ENCODE data around the gene LAMA5.
A peak's percentile ranks its signal among the peaks of the same experiment; 100 is the strongest.

Gene LAMA5

DNA sequence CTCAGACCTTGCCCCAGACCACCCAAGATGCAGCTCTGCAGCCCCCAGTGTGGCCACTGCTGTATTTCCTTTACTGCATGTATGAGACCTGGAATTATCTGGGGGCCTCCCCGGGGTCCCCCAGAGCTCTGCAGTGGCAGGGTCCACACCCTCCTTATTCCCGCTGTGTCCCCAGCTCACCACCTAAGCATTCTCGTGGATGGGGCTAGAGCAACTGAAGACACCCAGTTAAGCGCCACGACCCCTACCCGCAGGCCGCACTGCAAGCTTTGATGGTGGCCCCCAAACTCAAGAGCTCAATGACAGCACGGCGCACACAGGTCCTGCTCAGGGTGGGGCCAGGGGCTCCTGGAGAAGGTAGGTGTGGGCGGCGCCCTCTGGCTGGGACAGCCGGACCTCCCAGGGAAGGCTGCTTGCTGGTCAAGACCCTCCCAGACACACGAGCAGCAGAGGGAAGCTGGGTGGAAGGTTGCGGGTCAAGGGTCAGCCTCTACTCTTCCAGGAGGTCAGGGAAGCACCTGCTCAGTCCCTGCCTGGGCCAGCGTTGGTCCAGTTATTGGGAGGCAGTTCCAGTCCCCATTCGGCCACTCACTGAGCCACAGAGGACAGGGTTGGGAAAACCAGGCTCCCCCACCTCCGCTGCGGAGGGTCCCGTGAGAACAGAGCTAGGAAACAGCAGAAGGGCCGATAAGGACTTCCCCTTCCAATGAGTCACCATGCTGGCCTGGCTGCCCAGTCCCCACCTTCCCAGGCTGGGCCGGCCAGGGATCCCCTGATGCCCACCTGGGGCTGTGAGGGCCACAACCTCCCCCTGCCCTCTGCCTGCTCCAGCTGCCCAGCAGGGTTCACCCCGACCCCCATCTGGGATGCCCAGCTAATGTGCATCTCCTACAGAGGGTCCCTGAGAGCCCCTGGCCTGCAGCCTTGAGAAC, 2.9 kb downstream of the LAMA5 start:
- Histone ChIP-seq H3K4me3 (ENCODE audit: low read length) (peak overlapping the region; percentile 75), H3K4me1 (ENCODE audit: control insufficient read depth, insufficient read depth, low read length) (peaks cover 55% of the 10 kb centered on the region), H3K36me3 (ENCODE audit: insufficient read depth, low read length) (no peaks in the 10 kb centered on the region), H3K9me3 (replicated peaks; ENCODE audit: low read length) (no peaks in the 10 kb centered on the region), H3K27me3 (ENCODE audit: control insufficient read depth, insufficient read depth, low read length) (no peaks in the 10 kb centered on the region), H3K4me2 (ENCODE audit: low read length) (peak overlapping the region; percentile 88), H3K9ac (ENCODE audit: low read depth, low read length) (no peak overlapping the region)

DNA sequence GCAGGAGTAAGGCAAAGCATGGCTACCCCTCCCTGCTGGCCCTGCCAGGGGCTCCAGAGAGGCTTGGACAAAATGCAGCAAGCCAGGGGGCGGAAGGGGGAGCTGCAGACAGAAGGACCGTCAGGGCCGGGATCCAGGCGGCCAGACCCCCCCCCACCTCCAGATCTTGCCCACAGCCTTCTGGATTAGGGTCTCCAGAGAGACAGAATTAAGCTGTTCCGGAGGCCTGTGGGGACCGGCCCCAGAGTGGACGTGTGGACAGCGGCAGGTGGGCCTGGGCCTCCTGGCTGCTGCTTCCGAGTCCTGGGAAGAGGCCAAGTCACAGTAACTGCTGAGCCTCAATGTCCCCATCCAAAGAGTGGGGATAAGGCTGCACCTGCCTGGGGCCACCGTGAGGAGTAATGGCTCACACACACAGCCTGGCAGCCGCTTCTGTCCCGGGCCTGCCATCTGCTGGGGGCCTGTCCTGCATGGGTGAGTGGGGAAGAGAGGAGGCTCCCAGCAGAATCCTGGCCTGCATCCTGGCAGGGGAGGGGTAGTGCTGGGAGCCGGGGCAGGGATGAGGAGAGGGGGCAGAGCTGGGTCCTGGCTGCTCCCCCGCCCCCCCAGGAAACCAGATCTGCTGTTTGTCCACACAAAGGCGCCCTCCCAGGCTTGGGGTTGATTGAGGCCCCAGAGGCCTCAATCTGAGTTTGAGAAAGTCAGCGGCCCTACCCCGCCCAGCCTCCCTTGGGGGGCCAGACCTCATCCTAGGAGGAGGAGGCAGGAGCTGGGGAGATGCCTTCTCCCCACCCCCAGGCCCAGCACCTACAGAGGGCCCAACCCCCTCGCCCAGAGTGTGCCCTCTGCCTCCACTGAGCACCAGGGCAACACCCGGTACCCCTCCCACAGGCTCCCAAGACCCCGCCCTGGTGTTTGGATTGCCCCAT, 3.9 kb downstream of the LAMA5 start:
- peaks cover 56% of the 10 kb centered on the region for H3K4me1 ChIP-seq (ENCODE audit: control insufficient read depth, insufficient read depth, low read length)
- H3K9ac ChIP-seq (ENCODE audit: low read depth, low read length): no peak overlapping the region
- no peak overlapping the region for H3K4me2 ChIP-seq (ENCODE audit: low read length)
- H3K27me3 ChIP-seq (ENCODE audit: control insufficient read depth, insufficient read depth, low read length): no peaks in the 10 kb centered on the region
- H3K4me3 ChIP-seq (ENCODE audit: low read length): no peak overlapping the region
- no peaks in the 10 kb centered on the region for H3K36me3 ChIP-seq (ENCODE audit: insufficient read depth, low read length)
- H3K9me3 ChIP-seq (replicated peaks; ENCODE audit: low read length): no peaks in the 10 kb centered on the region

DNA sequence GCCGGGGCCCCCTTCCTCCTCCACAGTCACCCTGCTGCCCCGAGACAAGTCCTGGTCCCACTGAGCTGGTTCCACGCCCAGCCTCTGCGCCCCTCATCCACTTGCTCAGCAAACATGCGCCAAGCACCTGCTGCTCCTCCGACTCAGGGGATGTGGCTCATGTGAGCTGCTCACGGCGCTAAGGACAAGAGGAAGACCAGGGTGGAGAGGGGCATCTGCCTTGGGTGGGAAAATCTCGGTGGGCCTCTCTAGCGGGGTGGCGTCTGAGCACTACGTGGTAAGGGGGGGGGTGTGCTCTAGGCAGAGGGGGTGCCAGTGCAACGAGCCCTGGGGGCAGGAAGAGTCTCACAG, 4.5 kb downstream of the LAMA5 start:
- Histone ChIP-seq H3K9me3 (replicated peaks; ENCODE audit: low read length) (no peaks in the 10 kb centered on the region), H3K27me3 (ENCODE audit: control insufficient read depth, insufficient read depth, low read length) (no peaks in the 10 kb centered on the region), H3K9ac (ENCODE audit: low read depth, low read length) (no peak overlapping the region), H3K4me2 (ENCODE audit: low read length) (no peak overlapping the region), H3K4me1 (ENCODE audit: control insufficient read depth, insufficient read depth, low read length) (peaks cover 56% of the 10 kb centered on the region), H3K4me3 (ENCODE audit: low read length) (no peak overlapping the region), H3K36me3 (ENCODE audit: insufficient read depth, low read length) (no peaks in the 10 kb centered on the region)

GRCh38 chr20:62361799-62362589, 5.1 kb downstream of the LAMA5 start:
- Histone ChIP-seq H3K9me3 (replicated peaks; ENCODE audit: low read length) (no peaks in the 10 kb centered on the region), H3K36me3 (ENCODE audit: insufficient read depth, low read length) (no peaks in the 10 kb centered on the region), H3K9ac (ENCODE audit: low read depth, low read length) (no peak overlapping the region), H3K4me1 (ENCODE audit: control insufficient read depth, insufficient read depth, low read length) (peaks cover 59% of the 10 kb centered on the region), H3K4me2 (ENCODE audit: low read length) (no peak overlapping the region), H3K27me3 (ENCODE audit: control insufficient read depth, insufficient read depth, low read length) (no peaks in the 10 kb centered on the region), H3K4me3 (ENCODE audit: low read length) (no peak overlapping the region)

DNA sequence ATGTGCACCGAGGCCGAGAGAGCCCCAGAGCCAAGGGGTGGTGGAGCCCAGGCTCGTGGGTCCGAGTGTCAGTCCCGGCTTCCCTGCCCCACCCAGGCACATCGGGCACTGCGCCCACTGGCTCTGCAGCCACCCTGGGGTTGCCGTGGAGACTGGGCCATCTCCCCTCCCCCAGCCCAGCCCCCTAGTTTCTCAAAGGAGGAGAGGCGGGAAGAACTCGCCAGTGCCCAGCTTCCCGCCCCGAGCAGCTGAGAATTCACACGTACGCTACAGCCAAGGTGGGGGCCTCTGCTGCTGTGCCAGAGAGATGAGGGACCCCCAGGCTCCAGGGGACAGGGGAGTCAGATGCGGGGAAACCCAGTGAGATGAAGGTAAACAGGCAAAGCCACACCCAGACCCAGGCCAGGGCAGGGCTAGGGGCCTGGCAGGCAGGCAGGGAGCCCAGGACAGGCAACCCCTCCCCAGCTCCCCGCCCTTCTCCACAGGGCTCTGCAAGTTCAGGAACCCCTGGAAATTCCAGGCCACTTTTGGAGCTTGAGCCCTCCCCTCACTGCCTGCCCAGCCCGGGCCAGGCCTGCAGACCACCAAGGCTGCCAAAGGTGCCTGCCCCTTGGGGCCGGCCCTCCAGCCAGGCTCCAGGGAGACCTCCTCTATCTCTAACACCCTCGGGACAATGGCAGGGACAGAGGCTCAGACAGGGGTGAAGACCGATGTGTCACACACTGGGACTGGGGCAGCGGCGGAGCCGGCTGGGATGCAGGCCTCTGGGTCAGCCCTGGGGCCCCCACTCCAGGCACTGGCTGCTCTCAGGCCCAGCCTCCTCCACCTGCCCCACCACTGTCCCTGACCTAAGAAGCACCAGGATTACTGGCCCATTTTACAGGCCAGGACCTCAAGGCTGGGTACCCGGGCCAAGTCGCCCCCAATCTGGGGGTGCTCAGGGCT, 6.0 kb downstream of the LAMA5 start:
- H3K9ac ChIP-seq (ENCODE audit: low read depth, low read length): no peak overlapping the region
- no peaks in the 10 kb centered on the region for H3K27me3 ChIP-seq (ENCODE audit: control insufficient read depth, insufficient read depth, low read length)
- H3K4me2 ChIP-seq (ENCODE audit: low read length): no peak overlapping the region
- no peaks in the 10 kb centered on the region for H3K36me3 ChIP-seq (ENCODE audit: insufficient read depth, low read length)
- peaks cover 66% of the 10 kb centered on the region for H3K4me1 ChIP-seq (ENCODE audit: control insufficient read depth, insufficient read depth, low read length)
- no peak overlapping the region for H3K4me3 ChIP-seq (ENCODE audit: low read length)
- no peaks in the 10 kb centered on the region for H3K9me3 ChIP-seq (replicated peaks; ENCODE audit: low read length)

GRCh38 chr20:62359491-62360121, 7.5 kb downstream of the LAMA5 start:
- peak overlapping the region; percentile 80 for H3K4me2 ChIP-seq (ENCODE audit: low read length)
- H3K4me1 ChIP-seq (ENCODE audit: control insufficient read depth, insufficient read depth, low read length): peaks cover 65% of the 10 kb centered on the region
- no peaks in the 10 kb centered on the region for H3K27me3 ChIP-seq (ENCODE audit: control insufficient read depth, insufficient read depth, low read length)
- no peaks in the 10 kb centered on the region for H3K36me3 ChIP-seq (ENCODE audit: insufficient read depth, low read length)
- no peaks in the 10 kb centered on the region for H3K9me3 ChIP-seq (replicated peaks; ENCODE audit: low read length)
- peak overlapping the region; percentile 14 for H3K9ac ChIP-seq (ENCODE audit: low read depth, low read length)
- peak overlapping the region; percentile 32 for H3K4me3 ChIP-seq (ENCODE audit: low read length)

DNA sequence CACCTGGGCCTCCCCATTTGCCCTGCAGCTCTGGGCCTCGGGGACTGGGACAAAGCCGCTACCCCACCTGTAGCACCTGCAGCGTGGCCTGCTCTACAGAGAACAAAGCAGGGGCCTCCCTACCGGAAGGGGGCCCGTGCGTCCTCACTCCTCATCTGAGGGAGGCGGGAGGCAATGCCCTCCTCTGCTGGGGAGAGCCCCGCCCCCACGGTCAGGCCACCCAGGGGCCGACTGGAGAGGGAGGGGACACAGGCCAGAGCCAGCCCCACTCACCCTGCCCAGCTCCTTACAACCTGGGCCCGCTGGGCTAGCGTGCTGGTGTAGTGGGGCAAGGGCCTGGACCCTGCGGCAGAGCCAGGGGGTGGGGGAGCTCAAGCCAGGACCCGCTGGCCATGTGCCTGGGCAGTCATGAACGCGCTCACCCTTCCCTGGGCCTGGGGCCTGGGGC, 8.0 kb downstream of the LAMA5 start:
- H3K36me3 ChIP-seq (ENCODE audit: insufficient read depth, low read length): no peaks in the 10 kb centered on the region
- peak overlapping the region; percentile 32 for H3K4me3 ChIP-seq (ENCODE audit: low read length)
- H3K4me1 ChIP-seq (ENCODE audit: control insufficient read depth, insufficient read depth, low read length): peaks cover 60% of the 10 kb centered on the region
- H3K9me3 ChIP-seq (replicated peaks; ENCODE audit: low read length): no peaks in the 10 kb centered on the region
- H3K27me3 ChIP-seq (ENCODE audit: control insufficient read depth, insufficient read depth, low read length): no peaks in the 10 kb centered on the region
- peak overlapping the region; percentile 80 for H3K4me2 ChIP-seq (ENCODE audit: low read length)
- peak overlapping the region; percentile 14 for H3K9ac ChIP-seq (ENCODE audit: low read depth, low read length)

- Histone ChIP-seq H3K9ac (ENCODE audit: low read depth, low read length) (peak overlapping the region; percentile 14), H3K36me3 (ENCODE audit: insufficient read depth, low read length) (no peaks in the 10 kb centered on the region), H3K4me1 (ENCODE audit: control insufficient read depth, insufficient read depth, low read length) (peaks cover 59% of the 10 kb centered on the region), H3K9me3 (replicated peaks; ENCODE audit: low read length) (no peaks in the 10 kb centered on the region), H3K4me2 (ENCODE audit: low read length) (peak overlapping the region; percentile 80), H3K4me3 (ENCODE audit: low read length) (no peak overlapping the region), H3K27me3 (ENCODE audit: control insufficient read depth, insufficient read depth, low read length) (no peaks in the 10 kb centered on the region)
Measured at GRCh38 chr20:62358171-62359042, 8.7 kb downstream of the LAMA5 start.

GRCh38 chr20:62357681-62358080, 9.4 kb downstream of the LAMA5 start:
- Histone ChIP-seq H3K9ac (ENCODE audit: low read depth, low read length) (no peak overlapping the region), H3K4me3 (ENCODE audit: low read length) (no peak overlapping the region), H3K4me2 (ENCODE audit: low read length) (peak overlapping the region; percentile 80), H3K27me3 (ENCODE audit: control insufficient read depth, insufficient read depth, low read length) (no peaks in the 10 kb centered on the region), H3K4me1 (ENCODE audit: control insufficient read depth, insufficient read depth, low read length) (peaks cover 65% of the 10 kb centered on the region), H3K9me3 (replicated peaks; ENCODE audit: low read length) (no peaks in the 10 kb centered on the region), H3K36me3 (ENCODE audit: insufficient read depth, low read length) (no peaks in the 10 kb centered on the region)
